ENCODE measurements around the gene UNC5C. TPM values are rescaled to one million over a fixed set of nuclear protein-coding genes. Genes with fewer than 3 reads are reported as not detected.

The UNC5C gene
- total RNA-seq, 1 experiment from 2014 or later = 1.0 TPM

DNA sequence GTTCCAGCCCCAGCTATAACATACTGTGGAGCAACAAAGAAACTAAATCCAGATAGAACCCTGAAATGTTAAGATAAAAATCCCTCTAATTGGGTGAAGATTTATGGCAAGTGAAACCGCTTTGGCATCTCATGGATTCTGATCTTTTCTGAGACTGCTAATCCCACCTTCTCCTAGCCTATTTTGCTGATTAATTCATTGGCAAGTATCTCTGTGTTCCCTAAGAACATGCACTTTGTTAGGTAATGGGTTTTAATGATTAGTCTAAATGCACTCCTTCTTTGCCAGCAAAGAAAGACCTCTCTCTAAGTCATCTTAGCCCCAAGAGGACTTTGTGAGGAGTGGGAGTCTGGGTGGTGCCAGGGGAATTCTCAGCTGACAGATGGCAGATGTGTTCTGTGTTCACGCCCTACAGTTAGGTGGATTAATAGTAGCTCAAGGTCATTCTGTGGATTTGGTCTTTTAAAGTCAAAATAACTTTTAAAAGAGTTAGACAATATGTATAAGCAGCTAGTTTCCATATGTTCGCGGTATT lies 171.3 kb downstream of the UNC5C start:
- no peak overlapping the region for H3K4me3 Mint-ChIP-seq
- ChIA-PET POLR2A (no interaction called here), CTCF (interaction anchor here (1.7 kb wide), 1 partner anchor 173 kb away, joined by 3 read pairs; no protein-coding TSS in a partner anchor)
- H3K27ac Mint-ChIP-seq = no peak overlapping the region
- peaks cover 6% of the 10 kb centered on the region for H3K4me1 Mint-ChIP-seq
- no peaks in the 10 kb centered on the region for H3K36me3 Mint-ChIP-seq
- DNase-seq (ENCODE audit: low spot score) = no peak
- no peak for ATAC-seq
- no peaks in the 10 kb centered on the region for H3K9me3 Mint-ChIP-seq
- TF ChIP-seq TP53 (CRISPR knock-in tag; IDR thresholded peaks at IDR 0.05) (no peak), SOX15 (CRISPR knock-in tag; IDR thresholded peaks at IDR 0.05) (no peak), TEAD4 (CRISPR knock-in tag; IDR thresholded peaks at IDR 0.05) (no peak), ZNF219 (CRISPR knock-in tag; IDR thresholded peaks at IDR 0.05; ENCODE audit: borderline replicate concordance) (no peak), PRRX2 (CRISPR knock-in tag; IDR thresholded peaks at IDR 0.05) (no peak), OVOL2 (CRISPR knock-in tag; IDR thresholded peaks at IDR 0.05; ENCODE audit: borderline replicate concordance) (no peak), NFATC4 (CRISPR knock-in tag; IDR thresholded peaks at IDR 0.05) (no peak), TCF7 (CRISPR knock-in tag; IDR thresholded peaks at IDR 0.05; ENCODE audit: low read depth) (no peak), SP1 (CRISPR knock-in tag; conservative IDR thresholded peaks at IDR 0.05) (no peak)
- TF ChIP-seq, protein P1, sequence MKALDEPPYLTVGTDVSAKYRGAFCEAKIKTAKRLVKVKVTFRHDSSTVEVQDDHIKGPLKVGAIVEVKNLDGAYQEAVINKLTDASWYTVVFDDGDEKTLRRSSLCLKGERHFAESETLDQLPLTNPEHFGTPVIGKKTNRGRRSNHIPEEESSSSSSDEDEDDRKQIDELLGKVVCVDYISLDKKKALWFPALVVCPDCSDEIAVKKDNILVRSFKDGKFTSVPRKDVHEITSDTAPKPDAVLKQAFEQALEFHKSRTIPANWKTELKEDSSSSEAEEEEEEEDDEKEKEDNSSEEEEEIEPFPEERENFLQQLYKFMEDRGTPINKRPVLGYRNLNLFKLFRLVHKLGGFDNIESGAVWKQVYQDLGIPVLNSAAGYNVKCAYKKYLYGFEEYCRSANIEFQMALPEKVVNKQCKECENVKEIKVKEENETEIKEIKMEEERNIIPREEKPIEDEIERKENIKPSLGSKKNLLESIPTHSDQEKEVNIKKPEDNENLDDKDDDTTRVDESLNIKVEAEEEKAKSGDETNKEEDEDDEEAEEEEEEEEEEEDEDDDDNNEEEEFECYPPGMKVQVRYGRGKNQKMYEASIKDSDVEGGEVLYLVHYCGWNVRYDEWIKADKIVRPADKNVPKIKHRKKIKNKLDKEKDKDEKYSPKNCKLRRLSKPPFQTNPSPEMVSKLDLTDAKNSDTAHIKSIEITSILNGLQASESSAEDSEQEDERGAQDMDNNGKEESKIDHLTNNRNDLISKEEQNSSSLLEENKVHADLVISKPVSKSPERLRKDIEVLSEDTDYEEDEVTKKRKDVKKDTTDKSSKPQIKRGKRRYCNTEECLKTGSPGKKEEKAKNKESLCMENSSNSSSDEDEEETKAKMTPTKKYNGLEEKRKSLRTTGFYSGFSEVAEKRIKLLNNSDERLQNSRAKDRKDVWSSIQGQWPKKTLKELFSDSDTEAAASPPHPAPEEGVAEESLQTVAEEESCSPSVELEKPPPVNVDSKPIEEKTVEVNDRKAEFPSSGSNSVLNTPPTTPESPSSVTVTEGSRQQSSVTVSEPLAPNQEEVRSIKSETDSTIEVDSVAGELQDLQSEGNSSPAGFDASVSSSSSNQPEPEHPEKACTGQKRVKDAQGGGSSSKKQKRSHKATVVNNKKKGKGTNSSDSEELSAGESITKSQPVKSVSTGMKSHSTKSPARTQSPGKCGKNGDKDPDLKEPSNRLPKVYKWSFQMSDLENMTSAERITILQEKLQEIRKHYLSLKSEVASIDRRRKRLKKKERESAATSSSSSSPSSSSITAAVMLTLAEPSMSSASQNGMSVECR (CRISPR knock-in tag; IDR thresholded peaks at IDR 0.05; ENCODE audit: borderline replicate concordance) = no peak
- TF ChIP-seq, protein P2, sequence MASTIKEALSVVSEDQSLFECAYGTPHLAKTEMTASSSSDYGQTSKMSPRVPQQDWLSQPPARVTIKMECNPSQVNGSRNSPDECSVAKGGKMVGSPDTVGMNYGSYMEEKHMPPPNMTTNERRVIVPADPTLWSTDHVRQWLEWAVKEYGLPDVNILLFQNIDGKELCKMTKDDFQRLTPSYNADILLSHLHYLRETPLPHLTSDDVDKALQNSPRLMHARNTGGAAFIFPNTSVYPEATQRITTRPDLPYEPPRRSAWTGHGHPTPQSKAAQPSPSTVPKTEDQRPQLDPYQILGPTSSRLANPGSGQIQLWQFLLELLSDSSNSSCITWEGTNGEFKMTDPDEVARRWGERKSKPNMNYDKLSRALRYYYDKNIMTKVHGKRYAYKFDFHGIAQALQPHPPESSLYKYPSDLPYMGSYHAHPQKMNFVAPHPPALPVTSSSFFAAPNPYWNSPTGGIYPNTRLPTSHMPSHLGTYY (CRISPR knock-in tag; IDR thresholded peaks at IDR 0.05) = no peak
- TF ChIP-seq, protein P3, sequence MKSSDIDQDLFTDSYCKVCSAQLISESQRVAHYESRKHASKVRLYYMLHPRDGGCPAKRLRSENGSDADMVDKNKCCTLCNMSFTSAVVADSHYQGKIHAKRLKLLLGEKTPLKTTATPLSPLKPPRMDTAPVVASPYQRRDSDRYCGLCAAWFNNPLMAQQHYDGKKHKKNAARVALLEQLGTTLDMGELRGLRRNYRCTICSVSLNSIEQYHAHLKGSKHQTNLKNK (CRISPR knock-in tag; IDR thresholded peaks at IDR 0.05) = no peak
- TF ChIP-seq, protein P4, sequence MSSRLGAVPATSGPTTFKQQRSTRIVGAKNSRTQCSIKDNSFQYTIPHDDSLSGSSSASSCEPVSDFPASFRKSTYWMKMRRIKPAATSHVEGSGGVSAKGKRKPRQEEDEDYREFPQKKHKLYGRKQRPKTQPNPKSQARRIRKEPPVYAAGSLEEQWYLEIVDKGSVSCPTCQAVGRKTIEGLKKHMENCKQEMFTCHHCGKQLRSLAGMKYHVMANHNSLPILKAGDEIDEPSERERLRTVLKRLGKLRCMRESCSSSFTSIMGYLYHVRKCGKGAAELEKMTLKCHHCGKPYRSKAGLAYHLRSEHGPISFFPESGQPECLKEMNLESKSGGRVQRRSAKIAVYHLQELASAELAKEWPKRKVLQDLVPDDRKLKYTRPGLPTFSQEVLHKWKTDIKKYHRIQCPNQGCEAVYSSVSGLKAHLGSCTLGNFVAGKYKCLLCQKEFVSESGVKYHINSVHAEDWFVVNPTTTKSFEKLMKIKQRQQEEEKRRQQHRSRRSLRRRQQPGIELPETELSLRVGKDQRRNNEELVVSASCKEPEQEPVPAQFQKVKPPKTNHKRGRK (CRISPR knock-in tag; IDR thresholded peaks at IDR 0.05; ENCODE audit: borderline replicate concordance) = no peak
- TF ChIP-seq, protein P5, sequence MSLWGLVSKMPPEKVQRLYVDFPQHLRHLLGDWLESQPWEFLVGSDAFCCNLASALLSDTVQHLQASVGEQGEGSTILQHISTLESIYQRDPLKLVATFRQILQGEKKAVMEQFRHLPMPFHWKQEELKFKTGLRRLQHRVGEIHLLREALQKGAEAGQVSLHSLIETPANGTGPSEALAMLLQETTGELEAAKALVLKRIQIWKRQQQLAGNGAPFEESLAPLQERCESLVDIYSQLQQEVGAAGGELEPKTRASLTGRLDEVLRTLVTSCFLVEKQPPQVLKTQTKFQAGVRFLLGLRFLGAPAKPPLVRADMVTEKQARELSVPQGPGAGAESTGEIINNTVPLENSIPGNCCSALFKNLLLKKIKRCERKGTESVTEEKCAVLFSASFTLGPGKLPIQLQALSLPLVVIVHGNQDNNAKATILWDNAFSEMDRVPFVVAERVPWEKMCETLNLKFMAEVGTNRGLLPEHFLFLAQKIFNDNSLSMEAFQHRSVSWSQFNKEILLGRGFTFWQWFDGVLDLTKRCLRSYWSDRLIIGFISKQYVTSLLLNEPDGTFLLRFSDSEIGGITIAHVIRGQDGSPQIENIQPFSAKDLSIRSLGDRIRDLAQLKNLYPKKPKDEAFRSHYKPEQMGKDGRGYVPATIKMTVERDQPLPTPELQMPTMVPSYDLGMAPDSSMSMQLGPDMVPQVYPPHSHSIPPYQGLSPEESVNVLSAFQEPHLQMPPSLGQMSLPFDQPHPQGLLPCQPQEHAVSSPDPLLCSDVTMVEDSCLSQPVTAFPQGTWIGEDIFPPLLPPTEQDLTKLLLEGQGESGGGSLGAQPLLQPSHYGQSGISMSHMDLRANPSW (CRISPR knock-in tag; conservative IDR thresholded peaks at IDR 0.05; ENCODE audit: low read depth) = no peak
- TF ChIP-seq, protein P6, sequence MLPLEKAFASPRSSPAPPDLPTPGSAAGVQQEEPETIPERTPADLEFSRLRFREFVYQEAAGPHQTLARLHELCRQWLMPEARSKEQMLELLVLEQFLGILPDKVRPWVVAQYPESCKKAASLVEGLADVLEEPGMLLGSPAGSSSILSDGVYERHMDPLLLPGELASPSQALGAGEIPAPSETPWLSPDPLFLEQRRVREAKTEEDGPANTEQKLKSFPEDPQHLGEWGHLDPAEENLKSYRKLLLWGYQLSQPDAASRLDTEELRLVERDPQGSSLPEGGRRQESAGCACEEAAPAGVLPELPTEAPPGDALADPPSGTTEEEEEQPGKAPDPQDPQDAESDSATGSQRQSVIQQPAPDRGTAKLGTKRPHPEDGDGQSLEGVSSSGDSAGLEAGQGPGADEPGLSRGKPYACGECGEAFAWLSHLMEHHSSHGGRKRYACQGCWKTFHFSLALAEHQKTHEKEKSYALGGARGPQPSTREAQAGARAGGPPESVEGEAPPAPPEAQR (CRISPR knock-in tag; IDR thresholded peaks at IDR 0.05) = no peak
- H3K27me3 Mint-ChIP-seq (ENCODE audit: low read depth) = peaks cover 67% of the 10 kb centered on the region
